Pancreas (tissue), 10 donors: Measurements from ENCODE around the gene RNF11. TPM values are rescaled to one million over a fixed set of nuclear protein-coding genes. Genes with fewer than 3 reads are reported as not detected.
A peak's percentile ranks its signal among the peaks of the same experiment; 100 is the strongest.

Experiments
- ATAC-seq, 4 donors: fragments of 200-7000 bp; cut with Tn5 transposase; one replicate each; pipeline versions ENCODE4 v1.8.0 to v1.9.1; 2020; ENCODE audit warnings: mild to moderate bottlenecking in 4 of 4, moderate library complexity in 4 of 4
- DNase-seq, 6 donors: peaks; one replicate each; pipeline ENCODE4 v3.0.0-alpha.2; 2020
- FAIRE-seq: peaks from 2 replicates; lab custom pipeline; 2012; peaks lifted over from hg19 to GRCh38; lab: Jason Lieb, UNC
- H3K27ac ChIP-seq, 4 donors: fragments of 200-600 bp; sonication (generic); 1 replicate in 3 of 4; 2 replicates in 1 of 4; pipeline versions ENCODE4 v1.5.0 to v1.8.0; 2020
- H3K27me3 ChIP-seq, 4 donors: fragments of 200-600 bp; one replicate each; pipeline ENCODE4 v1.8.0; 2021
- H3K36me3 ChIP-seq, 3 donors: fragments of 200-600 bp; sonication (generic) in 1 of 3; one replicate each; pipeline versions ENCODE4 v1.5.0 to v1.8.0; 2020 to 2021
- H3K4me1 ChIP-seq, 3 donors: fragments of 200-600 bp; one replicate each; pipeline ENCODE4 v1.8.0; 2021
- H3K4me3 ChIP-seq, 4 donors: fragments of 200-600 bp; sonication (generic) in 2 of 4; one replicate each; pipeline versions ENCODE4 v1.5.0 to v1.8.0; 2020 to 2021
- H3K9me3 ChIP-seq, 4 donors: fragments of 200-600 bp; one replicate each; pipeline ENCODE4 v1.8.0; 2021
- WGBS, 2 donors: extraction: QIAGEN DNeasy Blood & Tissue Kit; methylation state at CpG; one replicate each; pipeline ENCODE4 v1.1.7; 2013; 5-methylcytosine and 5-hydroxymethylcytosine counted together
- intact Hi-C, 3 donors: fragments of 100-400 bp; cut with DNase I; formaldehyde crosslinking; loops; one replicate each; pipeline versions ENCODE4 v1.11.1 to v1.14.2; 2022
- polyA plus RNA-seq, 2 donors: library from polyadenylated mRNA; stranded (reverse); fragments of 200-250 nt; gene quantifications; one replicate each; pipeline ENCODE4 v1.2.3, GENCODE V29; 2013
- total RNA-seq, 6 donors: library from RNA; stranded (reverse); fragmentation: NEBNext Ultra II Directional in 4 of 6; extraction: Animal tissue kit (Norgen Biotek cat#: 25700) in 4 of 6; gene quantifications; one replicate each; pipeline versions ENCODE4 v1.2.1 to v1.2.4, GENCODE V29; 2021 to 2023
- TF ChIP-seq, protein P1 (sequence below), 4 donors: fragments of 200-600 bp; sonication (generic) in 3 of 4; IDR thresholded peaks; one replicate each; pipeline versions ENCODE4 v1.5.0 to v1.8.0; 2021; ENCODE audit warnings: antibody characterized with exemption in 4 of 4
- donor health status: healthy with polysubstance abuse.
- donor health status: DM: no; HTN: no; CAD: no; lungs with moderate emphysema.
- donor health status: DM: no; HTN: no; CAD: no.
- donor health status: control.
- donor health status: control.
- donor health status: Bipolar disorder and iron deficiency.
- donor health status: DM: yes; HTN: yes; CAD: no.
- donor health status: DM: no; HTN: no; CAD: no.
- donor health status: DM: no; HTN: no; CAD: no.
- donor health status: DM: yes; HTN: yes; CAD: no.

The RNF11 gene
- total and polyA plus RNA-seq, 8 donors: 19.8 to 51.8 (median 30.7) TPM

DNA sequence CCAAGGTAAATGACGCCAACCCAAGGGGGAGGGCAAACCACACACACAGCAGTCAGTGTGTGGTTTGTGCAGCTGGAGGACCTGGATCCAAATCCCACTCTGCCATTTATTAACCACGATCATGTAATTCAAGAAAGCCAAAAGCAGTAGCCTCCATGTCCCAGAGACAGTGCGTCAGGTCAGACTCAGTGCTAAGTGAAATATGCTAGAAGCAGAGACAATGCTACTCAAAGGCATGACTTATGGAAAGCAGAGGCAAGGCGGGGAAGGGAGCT is 80.7 kb downstream of the RNF11 start:
- FAIRE-seq (no peak), ATAC-seq (peak; percentile 8 to 50 (median 30)), DNase-seq (no peak)
- no peaks in the 10 kb centered on the region for H3K9me3 ChIP-seq
- peak overlapping the region in 3 of 4 donors; percentile 29 to 90 (median 86) for H3K27ac ChIP-seq
- H3K36me3 ChIP-seq: peaks cover 0 to 4% (median 0%) of the 10 kb centered on the region in 3 donors
- H3K27me3 ChIP-seq: no peaks in the 10 kb centered on the region
- TF ChIP-seq, protein P1, sequence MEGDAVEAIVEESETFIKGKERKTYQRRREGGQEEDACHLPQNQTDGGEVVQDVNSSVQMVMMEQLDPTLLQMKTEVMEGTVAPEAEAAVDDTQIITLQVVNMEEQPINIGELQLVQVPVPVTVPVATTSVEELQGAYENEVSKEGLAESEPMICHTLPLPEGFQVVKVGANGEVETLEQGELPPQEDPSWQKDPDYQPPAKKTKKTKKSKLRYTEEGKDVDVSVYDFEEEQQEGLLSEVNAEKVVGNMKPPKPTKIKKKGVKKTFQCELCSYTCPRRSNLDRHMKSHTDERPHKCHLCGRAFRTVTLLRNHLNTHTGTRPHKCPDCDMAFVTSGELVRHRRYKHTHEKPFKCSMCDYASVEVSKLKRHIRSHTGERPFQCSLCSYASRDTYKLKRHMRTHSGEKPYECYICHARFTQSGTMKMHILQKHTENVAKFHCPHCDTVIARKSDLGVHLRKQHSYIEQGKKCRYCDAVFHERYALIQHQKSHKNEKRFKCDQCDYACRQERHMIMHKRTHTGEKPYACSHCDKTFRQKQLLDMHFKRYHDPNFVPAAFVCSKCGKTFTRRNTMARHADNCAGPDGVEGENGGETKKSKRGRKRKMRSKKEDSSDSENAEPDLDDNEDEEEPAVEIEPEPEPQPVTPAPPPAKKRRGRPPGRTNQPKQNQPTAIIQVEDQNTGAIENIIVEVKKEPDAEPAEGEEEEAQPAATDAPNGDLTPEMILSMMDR (IDR thresholded peaks at IDR 0.05): no peak
- WGBS, 2 donors: 43% methylated on average over 4 of the region's 4 CpGs
- H3K4me1 ChIP-seq: peaks cover 8 to 37% (median 27%) of the 10 kb centered on the region in 3 donors
- H3K4me3 ChIP-seq: no peak overlapping the region
- intact Hi-C loops: no loop called here

DNA sequence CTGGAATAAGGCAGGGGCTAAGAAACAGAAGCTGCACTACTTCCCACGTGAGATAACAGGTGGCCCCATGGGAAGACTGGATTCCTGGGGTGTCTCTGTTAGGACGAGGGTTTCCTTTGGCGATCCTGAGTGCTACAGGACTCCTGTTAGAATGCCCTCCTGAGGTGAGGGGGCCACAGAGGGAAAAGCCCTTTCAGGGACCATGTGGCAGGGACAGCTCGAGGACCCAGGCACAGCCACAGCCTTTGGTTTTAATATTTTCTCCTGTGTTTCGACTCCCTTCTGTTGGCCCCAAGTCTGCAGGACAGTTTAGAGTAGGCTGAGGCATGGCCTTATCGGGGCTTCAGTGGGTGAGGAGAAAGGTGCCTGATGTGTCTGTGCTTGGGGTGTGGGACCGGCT is 81.7 kb downstream of the RNF11 start:
- Histone ChIP-seq H3K27me3 (no peaks in the 10 kb centered on the region), H3K9me3 (no peaks in the 10 kb centered on the region), H3K4me1 (peaks cover 8 to 37% (median 27%) of the 10 kb centered on the region in 3 donors), H3K36me3 (no peaks in the 10 kb centered on the region), H3K27ac (no peak overlapping the region), H3K4me3 (no peak overlapping the region)
- TF ChIP-seq, protein P1 (IDR thresholded peaks at IDR 0.05): no peak
- intact Hi-C loops: no loop called here
- 90 to 94% methylated on average over 7 of the region's 7 CpGs for WGBS, 2 donors
- ATAC-seq (no peak), FAIRE-seq (no peak), DNase-seq (no peak)

DNA sequence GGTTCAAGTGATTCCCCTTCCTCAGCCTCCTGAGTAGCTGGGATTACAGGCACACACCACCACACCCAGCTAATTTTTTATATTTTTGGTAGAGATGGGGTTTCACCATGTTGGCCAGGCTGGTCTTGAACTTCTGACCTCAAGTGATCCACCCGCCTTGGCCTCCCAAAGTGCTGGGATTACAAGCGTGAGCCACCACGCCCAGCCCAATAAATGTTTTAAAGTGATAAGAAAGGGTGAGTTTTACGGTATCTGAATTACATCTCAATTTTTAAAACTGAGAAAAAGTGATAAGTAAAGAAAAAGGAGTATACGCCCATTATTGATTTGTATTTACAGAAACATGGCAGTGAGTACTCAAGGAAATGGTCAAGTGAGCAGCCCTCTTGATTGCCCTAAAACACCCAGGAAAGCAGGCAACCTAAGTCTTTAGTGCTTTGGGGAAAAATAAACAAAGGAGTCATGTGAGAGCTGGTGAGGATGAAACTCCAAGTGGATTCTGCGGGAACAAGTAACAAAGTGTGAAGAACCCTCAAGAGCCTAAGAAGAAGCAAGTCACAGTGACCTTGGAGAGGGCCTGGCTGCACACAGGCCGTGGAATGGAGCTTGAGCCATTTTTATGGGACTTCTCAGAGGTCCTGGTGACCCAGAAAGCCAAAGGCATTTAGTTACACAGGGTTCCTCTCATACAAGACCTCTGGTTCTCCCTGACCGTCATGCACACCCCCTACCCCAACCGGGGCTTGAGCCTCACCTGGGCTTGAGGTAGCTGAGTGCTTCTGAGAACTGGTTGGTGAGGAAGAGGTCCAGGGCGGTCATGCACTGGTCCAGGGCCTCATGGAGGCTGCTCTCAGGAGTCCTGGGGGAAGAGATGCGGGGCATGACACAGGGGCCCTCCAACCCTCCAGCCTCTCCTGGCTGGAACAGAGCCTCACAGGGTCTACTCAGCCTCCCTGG is 85.2 kb downstream of the RNF11 start:
- H3K27ac ChIP-seq: no peak overlapping the region
- intact Hi-C loops: no loop called here
- H3K9me3 ChIP-seq: no peaks in the 10 kb centered on the region
- 96 to 97% methylated on average over 11 of the region's 11 CpGs for WGBS, 2 donors
- H3K4me1 ChIP-seq: peaks cover 8 to 12% (median 9%) of the 10 kb centered on the region in 3 donors
- ATAC-seq (no peak), FAIRE-seq (no peak), DNase-seq (no peak)
- H3K36me3 ChIP-seq: no peaks in the 10 kb centered on the region
- H3K27me3 ChIP-seq: no peaks in the 10 kb centered on the region
- H3K4me3 ChIP-seq: no peak overlapping the region
- TF ChIP-seq, protein P1 (IDR thresholded peaks at IDR 0.05): no peak

DNA sequence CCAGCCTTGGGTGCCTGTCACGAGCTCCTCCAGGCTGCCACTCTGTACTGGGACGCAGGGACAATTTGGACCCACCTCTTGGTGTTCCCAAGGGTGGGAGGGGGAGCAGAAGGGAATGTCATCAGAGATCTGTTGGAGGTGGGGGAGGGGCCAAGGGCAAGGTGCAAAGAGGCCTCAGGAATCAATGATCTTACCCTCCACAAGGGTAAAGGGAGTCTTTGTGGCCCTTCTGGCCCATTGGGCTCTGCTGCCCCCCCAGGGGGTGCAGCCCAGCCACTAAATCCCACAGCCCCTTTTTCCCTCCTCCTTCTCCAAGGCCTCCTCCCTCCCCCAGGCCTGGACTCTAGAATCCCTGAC is 85.8 kb downstream of the RNF11 start:
- intact Hi-C loops: no loop called here
- H3K4me1 ChIP-seq: peaks cover 2 to 5% (median 5%) of the 10 kb centered on the region in 3 donors
- no peak overlapping the region for H3K4me3 ChIP-seq
- DNase-seq (no peak), ATAC-seq (no peak), FAIRE-seq (no peak)
- no peak overlapping the region for H3K27ac ChIP-seq
- H3K9me3 ChIP-seq: no peaks in the 10 kb centered on the region
- TF ChIP-seq, protein P1 (IDR thresholded peaks at IDR 0.05): no peak
- no peaks in the 10 kb centered on the region for H3K36me3 ChIP-seq
- WGBS, 2 donors: 93 to 95% methylated on average over 2 of the region's 2 CpGs
- H3K27me3 ChIP-seq: no peaks in the 10 kb centered on the region
